Astrocyte of the cerebellum (primary cell): ENCODE data around the gene AXIN2.
A peak's percentile ranks its signal among the peaks of the same experiment; 100 is the strongest.

Source experiments
- DNase-seq: peaks from one replicate; pipeline ENCODE4 v3.0.0-alpha.2; 2011; ENCODE audit warnings: low read depth
- H3K4me3 ChIP-seq: 2 replicates; pipeline ENCODE4 v1.5.1; 2011; ENCODE audit warnings: mild to moderate bottlenecking, low read depth, low read length, moderate library complexity
- in situ Hi-C: cut with HindIII; loops from 2 replicates; pipeline ENCODE4 v1.10.0; 2017; ENCODE audit warnings: low sequenced_read_pairs
- TF ChIP-seq, protein P1 (sequence below): IDR thresholded peaks from 2 replicates; pipeline ENCODE4 v1.5.1; 2012; ENCODE audit warnings: low read length, low read depth, moderate library complexity, mild to moderate bottlenecking; ENCODE audit errors: missing control alignments

AXIN2 gene

DNA sequence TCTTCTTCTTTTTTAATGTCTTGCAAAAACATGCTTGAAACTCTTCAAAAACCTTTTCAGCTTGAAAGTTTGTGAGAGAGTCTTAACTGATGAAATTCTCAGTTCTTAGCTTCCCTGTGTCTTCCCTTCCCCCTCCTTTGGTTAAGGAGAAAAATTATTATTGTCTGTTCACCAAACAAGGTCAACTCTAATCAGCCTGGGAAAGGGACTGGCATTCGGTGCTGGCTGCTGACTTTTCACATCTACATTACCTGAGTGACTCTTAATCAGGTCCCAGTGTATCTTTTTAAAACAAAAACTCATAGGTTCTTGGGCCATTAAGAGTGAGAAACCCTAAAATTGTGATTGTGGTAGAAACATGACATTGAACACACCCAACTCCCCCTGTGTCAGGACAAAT lies 39.1 kb upstream of the AXIN2 start:
- in situ Hi-C loops = no loop called here
- no peak overlapping the region for H3K4me3 ChIP-seq
- TF ChIP-seq, protein P1, sequence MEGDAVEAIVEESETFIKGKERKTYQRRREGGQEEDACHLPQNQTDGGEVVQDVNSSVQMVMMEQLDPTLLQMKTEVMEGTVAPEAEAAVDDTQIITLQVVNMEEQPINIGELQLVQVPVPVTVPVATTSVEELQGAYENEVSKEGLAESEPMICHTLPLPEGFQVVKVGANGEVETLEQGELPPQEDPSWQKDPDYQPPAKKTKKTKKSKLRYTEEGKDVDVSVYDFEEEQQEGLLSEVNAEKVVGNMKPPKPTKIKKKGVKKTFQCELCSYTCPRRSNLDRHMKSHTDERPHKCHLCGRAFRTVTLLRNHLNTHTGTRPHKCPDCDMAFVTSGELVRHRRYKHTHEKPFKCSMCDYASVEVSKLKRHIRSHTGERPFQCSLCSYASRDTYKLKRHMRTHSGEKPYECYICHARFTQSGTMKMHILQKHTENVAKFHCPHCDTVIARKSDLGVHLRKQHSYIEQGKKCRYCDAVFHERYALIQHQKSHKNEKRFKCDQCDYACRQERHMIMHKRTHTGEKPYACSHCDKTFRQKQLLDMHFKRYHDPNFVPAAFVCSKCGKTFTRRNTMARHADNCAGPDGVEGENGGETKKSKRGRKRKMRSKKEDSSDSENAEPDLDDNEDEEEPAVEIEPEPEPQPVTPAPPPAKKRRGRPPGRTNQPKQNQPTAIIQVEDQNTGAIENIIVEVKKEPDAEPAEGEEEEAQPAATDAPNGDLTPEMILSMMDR = no peak
- DNase-seq = no peak

DNA sequence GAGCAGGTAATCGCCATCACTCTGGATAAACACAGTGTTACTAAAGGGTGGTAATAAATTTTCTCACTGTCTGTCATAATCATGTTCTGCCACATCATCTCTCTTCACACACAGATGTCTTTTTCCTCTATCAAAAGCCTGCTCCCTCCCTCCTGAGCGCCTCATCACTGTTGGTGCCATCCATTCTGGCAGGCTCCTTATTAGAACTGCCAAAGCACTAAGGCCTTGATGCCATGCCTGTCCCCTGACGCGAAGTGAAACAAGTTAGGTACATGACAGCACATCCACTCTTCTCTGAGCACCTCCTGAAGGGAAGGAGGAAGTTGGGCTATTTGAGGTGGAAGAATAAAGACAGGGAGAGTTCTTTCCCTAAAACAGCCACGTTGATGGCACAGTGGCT lies 38.2 kb upstream of the AXIN2 start:
- DNase-seq = no peak
- in situ Hi-C loops = loop anchor here (10.0 kb wide), 1 partner anchor 65 kb away; no protein-coding TSS in a partner anchor
- TF ChIP-seq, protein P1 = no peak
- H3K4me3 ChIP-seq = no peak overlapping the region

DNA sequence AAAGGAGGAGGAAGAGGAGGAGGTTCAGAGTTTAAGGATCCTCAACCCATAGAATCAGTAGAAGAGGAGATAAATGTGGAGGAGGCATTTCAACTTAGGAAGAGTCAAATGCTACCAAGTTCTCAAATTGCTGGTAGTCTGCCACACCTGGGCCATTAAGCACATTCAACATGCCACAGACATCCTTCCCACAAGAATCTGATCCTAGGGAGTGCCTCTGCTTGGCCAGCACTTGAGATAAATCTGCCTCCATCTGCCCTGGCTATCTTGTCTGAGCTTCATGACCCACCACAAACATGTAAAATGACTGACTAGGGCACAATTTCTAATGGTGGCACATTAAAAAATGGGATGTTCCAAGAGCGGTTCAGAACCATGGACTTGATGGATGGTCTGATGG lies 37.3 kb upstream of the AXIN2 start:
- TF ChIP-seq, protein P1 = no peak
- no peak overlapping the region for H3K4me3 ChIP-seq
- DNase-seq = no peak
- in situ Hi-C loops = loop anchor here (10.0 kb wide), 1 partner anchor 66 kb away; no protein-coding TSS in a partner anchor

DNA sequence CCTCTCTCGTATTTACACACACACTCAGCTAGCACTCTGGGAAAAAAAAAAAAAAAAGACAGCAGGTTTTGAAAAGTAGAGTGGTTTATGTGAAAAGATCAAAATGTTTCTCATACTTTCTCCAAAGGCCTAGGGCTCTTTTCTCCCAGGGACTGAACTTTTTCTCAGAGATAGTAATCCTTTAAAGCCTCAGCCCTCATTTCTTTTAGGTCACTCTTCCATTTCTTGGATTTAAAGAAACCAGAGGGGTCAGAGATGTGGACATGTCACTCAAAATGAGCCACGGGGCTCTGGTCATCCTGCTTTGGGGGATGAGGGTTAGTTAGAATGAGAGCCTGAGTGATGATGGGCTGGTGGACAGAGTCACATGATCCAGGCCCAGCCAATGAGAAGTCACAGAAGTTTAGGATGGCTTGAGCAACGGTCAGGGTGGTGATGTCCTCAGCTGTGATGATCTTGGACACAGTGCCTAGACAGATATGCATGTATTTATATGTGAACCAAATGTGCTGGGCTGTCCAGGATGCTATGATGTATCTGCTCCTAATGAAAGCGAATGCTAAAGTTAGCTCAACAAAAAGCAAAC lies 33.7 kb upstream of the AXIN2 start:
- H3K4me3 ChIP-seq = no peak overlapping the region
- TF ChIP-seq, protein P1 = no peak
- DNase-seq = no peak
- in situ Hi-C loops = loop anchor here (10.0 kb wide), 1 partner anchor 70 kb away; no protein-coding TSS in a partner anchor

DNA sequence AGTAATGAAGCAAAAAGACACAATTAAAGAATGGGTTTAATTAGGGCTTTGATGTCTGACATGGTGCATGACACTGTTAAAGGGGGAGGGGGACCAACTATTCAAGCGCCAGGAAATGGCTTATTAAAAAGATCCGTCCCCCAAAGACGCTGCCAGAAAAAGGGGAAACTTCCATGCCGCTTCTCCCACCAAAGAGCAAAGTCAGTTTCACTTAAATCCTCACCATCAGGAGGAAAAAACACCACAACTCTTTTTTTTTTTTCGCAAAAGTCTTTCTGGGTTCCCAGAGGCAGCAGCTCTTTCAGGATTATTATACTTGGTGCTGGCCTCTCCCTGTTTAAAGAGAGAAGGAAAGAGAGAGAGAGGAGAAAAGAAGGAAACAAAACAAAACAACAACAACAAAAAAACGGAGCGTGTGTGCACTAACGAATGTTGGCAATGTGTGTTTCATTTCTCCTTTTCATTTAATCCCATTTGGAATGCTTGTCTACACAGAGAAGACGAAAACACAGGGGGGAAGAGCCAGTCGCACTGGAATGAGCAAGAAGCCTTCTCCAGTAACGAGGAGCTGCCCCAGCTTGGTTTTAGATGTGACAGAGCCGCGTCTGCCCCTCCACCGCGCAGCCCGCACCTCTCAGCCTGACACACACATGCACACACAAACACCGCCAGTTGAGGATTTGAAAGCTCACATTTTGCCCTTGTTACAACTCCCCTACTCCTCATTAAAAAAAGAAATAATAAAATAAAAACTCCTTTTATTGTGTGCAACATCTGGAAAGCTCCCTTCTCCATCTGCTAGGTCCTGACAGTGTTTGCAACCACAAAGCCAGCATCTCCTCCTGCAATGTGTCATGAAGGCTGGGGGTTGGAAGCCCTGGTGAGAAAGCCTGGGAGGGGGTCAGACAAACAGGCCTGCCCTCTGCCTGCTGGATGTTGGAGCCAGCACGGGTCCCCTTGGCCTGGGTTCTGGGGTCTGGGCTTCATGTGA lies 32.7 kb upstream of the AXIN2 start:
- H3K4me3 ChIP-seq = peak overlapping the region; percentile 21
- TF ChIP-seq, protein P1 = no peak
- in situ Hi-C loops = loop anchor here (10.0 kb wide), 1 partner anchor 71 kb away; no protein-coding TSS in a partner anchor
- DNase-seq = no peak

DNA sequence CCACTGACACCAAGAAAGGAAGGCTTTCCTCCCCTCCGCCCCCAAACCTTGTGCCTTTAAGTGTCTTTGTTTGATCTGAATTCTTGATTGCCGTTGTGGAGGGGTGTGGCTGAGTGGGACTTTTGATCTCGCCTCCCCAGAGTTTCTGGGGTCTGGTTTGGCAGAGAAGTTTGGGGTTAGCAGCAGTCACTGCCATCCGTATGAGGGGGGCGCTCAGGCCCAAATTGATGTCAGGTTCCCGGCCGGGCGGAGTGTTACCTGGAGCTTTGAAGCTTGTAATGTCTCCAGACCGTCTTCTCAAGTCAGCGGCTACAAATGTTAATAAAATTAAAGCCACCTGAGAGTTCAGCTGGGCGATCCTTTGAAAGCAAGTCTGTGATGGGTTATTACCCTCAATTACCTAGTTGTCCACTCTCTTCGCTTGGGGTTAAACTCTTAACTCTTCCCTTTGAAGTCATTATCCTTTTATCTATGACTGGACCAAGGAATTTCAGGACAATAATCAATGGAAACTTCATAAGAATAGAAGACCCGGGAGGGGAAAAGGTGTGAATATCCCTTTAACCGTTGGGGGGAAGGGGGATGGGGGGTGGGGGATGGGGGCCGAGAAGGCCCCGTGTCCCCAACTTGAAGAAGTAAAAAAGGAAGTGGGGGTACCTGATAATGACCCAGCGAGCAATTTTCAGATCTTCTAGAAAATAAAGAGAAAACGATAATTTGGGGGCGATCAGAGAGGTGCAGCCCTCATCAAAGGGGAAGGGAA lies 31.8 kb upstream of the AXIN2 start:
- no peak for DNase-seq
- no peak overlapping the region for H3K4me3 ChIP-seq
- TF ChIP-seq, protein P1 = no peak
- in situ Hi-C loops = loop anchor here (10.0 kb wide), 1 partner anchor 72 kb away; no protein-coding TSS in a partner anchor
